Measurements from ENCODE around the gene CLP1.
"Not testable (repeated sequence)": the region's sequence is repeated elsewhere in the genome, so short reads cannot be mapped to it uniquely, and the experiment has no call there.

Gene CLP1

DNA sequence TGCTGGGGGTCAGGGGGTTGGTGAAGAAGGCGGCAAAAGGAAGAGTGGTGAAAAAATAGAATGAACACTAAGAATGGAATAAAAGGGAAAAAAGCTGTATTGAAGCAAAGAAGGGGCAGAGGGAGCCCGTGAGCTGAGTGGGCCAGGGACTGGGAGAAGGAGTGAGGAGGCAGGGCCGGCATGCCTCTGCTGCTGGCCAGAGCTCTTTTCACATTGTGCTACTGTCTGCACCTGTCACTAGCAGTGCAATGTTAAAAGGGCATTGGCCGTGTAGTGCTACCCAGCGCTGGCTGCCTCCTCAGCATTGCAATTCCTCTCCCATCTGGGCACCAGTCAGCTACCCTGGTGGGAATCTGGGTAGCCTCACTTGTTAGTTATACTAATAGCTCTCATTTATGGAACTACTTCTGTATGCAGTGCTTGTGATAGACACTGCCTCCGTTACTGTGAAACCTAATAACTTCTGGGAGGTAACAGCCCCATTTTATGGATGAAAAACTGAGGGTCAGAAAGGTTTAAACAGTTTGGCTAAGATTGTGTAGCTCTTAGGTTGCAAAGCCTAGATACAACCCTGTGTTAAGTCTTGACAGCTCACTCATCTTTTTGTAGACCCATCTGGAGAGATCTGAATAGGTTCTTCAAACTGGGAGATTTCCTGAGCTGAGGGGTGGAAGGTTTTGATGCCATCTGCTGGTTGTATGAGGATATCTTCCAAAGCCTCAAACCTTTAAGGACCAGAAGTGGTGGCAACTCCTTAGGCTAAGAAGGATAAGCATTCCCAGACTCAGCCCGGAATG, 16.4 kb upstream of the CLP1 start:
- DNase-seq = peak; percentile 21

DNA sequence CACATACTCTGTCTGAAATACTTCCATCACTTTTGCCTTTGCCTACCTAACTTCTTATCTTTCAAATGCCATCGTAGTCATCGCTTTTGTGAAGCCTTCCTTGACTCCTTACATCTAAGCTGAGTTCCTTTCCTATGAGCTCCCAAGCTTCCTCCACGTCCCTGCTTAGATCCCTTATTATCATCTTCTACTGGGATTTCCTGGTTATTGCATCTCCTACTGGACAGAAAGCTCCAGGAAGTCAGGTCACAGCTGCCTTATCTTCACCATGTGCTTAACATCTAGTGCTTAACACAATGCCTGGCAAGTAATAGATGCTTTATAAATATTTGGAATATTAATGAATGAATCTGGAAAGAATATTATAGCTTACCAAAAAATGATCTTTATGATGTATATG, 13.8 kb upstream of the CLP1 start:
- no peak for DNase-seq

DNA sequence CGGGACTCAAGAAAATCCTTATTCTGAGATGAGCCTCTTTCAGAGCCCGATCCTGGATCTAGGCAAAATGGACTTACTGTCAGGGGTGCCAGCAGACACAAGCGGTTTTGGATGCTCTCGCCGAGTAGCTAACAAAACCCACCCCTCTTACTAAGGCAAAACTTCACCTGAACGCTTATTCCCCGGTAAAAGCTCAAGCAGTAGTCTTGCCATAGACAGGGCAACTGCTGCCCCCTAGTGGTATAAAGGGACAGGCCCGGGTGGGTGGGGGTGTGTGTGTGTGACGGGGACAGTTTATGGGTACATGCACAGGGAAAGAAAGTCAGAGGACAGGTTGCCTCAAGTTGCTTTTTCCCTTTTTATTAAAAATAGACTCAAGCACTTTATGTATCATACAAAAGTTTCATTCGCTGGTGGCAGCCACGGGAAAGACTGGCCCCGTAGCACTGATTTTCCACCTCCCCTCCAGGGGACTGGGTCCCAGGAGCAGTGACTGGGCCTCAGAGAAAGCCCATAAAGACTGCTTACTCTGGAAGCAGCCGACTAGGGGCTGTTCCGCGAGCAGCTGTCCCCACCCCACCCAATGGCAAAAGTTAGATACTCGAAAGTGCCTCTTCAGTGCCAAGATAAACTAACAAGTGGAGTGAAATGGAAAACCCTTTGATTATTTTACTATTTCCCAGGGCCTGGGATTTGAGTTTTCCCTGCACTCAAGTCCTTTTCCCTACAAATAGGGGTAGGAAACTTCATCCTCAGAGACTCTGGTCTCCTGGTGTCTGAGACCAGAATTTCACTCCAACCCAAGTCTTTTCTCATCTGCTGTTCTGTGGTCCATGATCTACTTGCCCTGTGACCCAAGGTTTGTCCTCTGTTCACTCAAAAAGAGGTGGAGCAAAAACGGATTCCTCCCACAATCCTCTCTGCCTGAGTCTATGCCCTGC, 12.5 kb upstream of the CLP1 start:
- peak; percentile 36 for DNase-seq

DNA sequence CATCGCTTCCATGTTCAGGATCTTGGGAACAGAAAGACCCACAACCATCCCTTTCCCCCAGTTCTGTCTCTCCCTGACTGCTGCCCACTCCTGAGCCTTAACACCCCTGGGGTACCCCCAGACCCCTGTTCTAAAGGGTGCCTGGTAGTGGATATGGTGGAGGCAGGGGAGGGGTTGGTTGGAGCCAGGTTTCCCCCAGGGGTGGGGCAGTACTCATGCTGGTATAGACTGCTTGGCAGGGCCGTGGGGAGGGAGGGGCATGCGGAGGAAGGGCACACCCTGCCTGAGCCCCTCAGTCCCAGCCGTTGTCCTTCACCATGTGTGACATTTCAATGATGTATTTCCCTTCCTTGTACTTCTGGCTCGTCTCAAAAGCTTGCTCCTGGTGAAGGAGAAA, 11.9 kb upstream of the CLP1 start:
- DNase-seq = no peak

DNA sequence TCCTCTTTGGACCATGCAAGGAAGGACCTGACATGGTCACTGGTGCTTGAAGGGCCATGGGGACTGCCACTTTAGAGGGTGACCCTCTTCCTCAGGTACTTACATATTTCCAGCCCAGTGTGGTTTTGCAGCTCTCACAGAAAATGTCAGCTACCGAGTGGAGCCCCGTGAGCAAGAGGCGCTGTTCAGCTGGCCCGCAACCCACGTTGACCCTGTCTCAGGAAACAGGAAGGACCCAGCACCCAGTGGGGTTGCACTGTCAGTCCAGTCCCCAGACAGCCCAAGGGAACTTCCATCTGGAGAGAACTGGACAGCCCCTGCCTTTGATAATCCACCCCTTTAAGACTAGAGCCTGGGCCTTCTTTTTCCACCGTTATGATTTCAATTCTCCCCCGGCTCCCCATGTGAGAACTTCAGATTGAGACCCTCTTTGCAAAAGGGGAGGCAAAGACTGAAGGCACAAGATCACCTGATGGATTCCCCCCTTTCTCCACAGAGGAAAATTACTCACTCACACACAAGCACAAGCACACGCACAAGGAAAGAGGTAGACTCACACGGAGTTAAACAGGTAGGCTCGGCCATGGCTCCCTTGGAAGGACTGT, 11.3 kb upstream of the CLP1 start:
- DNase-seq = no peak

DNA sequence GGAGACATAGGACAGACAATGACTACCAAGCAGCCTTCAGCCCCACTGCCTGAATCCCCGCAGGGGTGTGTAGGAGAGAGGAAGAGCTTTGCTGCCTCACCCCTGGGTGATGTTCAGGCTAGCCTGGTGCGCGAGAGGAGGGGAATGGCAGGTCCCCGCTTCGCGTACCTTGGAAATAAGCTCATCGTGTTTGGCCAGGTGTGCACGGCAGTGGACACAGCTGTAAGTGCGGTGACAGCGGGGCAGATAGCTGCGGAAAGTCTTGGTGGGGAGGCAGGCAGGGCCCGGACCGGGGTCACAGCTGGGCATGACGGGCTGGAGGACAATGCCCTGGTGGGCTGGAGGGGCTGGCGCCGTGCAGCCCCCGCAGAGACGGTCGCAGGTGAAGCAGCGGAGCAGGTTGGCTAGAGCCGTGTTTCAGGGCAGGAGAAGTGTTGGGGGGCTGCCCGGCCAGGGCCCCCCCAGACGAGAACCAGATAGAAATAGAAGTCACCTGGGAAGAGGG, 10.7 kb upstream of the CLP1 start:
- DNase-seq = no peak

DNA sequence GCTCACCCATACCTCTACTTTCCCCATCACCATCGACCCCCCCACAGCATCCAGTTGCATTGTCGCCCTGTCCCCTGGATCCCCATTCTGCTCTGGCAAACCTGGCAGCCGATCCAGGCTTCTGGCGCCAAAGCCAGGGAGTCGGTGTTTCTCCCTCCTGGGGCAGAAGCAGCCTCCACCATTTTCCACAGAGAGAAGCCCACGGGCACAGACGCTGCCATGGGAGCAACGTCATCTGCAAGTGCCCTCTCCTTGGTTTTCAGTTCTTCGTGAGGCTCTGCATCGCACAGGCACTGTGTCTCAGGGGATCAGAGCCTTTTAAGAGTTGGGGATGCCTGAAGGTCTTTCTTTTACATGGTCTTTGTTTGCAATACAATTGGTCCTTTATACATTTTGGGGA, 10.2 kb upstream of the CLP1 start:
- no peak for DNase-seq

DNA sequence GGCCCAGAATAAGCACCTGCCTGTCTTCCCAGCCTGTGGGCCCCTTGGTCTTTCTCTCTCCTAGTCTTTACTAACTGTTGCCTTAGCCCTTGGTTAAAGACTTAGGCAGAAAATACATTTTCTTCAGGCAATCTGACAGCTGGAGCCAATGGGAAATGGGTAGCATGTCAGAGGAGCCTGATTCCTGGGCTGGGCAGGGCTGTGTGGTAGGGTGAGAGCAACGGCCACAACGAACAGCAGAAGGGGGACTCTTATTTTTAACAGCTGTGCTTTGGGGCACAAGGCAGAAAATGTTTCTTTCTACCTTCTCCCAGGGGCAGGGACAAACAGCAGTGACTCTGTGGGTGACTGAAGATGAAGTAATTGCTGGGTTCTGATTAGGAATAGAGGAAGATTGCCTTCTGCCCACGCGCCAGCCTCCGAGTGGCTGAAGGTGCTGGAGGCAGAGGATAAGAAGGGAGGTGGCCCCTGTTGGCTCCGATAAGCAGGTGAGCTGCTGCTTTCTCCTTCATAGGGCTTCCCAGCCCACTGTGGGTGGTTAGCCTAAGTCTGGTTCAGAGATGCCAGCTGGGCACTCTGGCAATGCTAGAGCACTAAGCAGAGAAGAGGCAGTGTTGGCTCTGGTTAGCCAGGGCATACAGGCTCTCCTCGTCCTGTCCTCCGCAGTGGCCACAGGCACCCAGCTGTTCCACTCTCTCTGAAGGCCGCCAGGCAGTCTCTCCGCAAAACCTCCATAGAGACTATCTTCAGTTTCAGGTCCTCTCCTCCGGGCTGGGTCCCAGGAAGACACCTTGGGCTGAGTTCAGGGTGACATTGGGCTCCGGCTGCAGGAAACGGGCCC, 9.4 kb upstream of the CLP1 start:
- no peak for DNase-seq

DNA sequence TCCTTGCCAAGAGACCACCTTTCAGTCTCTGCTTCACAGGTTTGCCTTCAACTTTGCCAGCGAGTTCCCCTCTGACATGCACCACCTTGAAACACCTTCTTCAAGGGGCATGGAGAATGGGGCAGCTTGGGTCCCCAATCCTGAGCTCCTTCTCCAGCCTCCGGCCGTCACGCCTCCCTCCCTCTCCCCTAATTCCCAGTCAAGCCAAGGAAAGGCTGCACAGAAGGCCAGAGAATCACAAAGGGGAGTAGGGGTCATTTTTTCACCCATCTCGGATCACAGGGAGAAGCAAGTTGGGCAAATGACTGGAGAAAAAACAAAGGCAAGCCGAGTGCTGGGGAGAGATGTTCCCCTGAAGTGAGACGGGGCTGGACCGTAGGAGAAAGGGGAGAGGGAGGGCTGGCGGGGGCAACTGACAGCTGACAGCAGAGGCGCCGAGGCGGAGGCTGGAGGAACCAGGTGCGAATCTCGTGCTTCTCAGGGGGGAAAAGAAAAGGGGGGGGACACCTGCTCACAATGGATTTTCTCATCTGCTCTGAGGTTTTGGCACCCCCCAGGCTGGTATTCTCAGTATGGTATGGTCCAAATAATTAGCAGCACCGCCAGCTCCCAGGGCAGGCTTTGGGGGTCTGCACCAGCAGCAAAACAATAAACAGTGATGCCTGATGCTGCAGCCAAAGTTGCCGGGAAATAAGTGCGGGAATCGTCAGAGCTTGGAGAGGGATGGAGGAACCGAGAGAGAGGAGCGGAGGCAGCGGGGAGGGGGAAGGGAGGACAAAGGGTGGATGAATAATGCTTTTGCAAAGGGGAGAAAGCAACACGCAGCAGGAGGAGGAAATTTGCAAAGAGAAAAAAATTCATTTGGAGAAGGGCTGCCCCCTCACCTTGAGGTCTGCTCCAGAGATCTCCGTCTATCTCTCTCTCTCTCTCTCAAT, 8.5 kb upstream of the CLP1 start:
- DNase-seq = no peak

DNA sequence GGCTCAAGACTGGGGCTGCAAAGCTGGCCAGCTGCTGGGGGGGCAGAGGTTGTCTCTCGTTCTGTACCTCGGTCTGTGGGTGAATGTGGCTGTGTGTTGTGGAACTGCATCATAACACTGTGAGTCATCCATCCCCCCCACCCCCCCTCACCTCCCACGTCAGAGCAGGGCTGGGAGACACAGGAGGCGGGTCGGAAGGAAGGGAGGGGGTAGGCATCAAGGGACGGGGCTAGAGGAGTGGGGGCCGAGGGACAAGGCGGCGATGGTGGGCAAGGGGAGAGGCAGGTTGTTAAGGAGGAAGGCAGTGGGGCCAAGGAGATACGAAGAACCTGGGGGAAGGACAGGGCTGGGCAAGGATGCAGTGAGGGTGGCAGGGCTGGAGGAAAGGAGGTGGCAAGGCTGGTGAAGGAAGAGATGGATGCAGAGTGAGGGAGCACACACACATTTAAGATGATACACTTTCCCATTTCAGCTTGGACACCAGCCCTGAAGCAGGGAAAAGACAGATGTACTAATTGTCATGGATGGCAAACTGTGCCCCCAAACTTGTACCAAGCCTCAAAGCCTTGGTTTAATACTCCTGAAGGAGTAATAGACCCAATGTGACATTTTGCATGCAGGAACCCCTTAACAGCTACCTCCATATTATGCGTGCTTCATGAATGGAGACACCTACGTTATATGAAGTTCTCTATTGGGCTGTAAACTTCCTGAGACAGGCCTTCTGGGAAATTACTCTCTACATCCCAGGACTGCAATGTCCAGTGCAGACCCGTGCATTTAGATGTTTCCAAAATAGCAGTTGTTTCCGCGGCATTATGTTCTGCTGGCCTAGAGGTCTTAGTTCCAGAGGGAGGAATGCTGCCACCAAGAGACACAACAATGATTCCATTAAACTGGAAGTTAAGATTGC, 7.5 kb upstream of the CLP1 start, which contains the start of gene YPEL4:
YPEL4 (minus strand) TSS at position 87 of the 913 bp plus-strand sequence. CDS start 2,805 bp downstream, outside the sequence.
- peak; percentile 48 for DNase-seq

DNA sequence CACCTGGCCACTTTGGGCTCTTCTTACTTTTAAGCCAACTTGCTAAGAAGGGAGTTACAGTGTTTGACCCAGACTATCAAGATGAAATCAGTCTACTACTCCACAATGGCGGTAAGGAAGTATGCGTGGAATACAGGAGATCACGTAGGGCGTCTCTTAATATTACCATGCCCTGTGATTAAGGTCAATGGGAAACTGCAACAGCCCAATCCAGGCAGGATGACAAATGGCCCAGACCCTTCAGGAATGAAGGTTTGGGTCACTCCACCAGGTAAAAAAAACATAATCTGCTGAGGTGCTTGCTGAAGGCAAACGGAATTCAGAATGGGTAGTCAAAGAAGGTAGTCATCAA, 6.8 kb upstream of the CLP1 start:
- DNase-seq = no peak

DNA sequence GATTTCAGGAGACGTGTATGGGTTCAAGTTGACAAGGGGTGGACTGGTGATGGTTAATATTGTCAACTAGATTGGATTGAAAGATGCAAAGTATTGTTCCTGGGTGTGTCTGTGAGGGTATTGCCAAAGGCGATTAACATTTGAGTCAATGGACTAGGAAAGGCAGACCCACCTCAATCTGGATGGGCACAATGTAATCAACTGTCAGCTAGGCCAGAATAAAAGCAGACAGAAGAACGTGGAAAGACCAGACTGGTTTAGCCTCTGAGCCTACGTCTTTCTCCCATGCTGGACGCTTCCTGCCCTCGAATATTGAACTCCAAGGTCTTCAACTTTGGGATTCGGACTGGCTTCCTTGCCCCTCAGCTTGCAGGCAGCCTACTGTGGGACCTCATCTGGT, 6.2 kb upstream of the CLP1 start:
- DNase-seq = no peak

DNA sequence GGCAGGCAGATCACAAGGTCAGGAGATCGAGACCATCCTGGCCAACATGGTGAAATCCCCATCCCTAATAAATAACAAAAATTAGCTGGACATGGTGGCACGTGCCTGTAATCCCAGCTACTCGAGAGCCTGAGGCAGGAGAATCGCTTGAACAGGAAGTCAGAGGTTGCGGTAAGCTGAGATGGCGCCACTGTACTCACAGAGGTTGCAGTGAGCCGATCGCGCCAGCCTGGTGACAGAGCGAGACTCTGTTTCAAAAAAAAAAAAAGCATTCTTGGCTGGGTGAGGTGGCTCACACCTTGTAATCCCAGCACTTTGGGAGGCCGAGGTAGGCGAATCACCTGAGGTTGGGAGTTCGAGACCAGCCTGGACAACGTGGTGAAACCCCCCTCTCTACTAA, 5.3 kb upstream of the CLP1 start:
- DNase-seq = not testable (repeated sequence)

DNA sequence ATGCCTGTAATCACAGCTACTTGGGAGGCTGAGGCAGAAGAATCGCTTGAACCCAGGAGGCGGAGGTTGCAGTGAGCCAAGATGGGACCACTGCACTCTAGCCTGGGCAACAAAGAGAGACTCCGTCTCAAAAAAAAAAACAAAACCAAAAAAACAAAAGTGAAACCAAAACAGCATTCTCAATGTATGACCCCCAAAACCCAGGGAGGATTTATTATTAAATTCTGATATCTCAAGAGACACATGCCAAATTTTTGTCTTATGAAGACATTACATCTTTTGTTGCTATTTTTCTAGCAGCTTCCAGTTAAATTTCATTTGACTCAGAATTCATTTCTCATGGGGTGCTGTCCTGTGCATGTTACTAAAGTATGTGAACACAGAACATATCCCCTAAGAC, 4.9 kb upstream of the CLP1 start:
- no peak for DNase-seq

DNA sequence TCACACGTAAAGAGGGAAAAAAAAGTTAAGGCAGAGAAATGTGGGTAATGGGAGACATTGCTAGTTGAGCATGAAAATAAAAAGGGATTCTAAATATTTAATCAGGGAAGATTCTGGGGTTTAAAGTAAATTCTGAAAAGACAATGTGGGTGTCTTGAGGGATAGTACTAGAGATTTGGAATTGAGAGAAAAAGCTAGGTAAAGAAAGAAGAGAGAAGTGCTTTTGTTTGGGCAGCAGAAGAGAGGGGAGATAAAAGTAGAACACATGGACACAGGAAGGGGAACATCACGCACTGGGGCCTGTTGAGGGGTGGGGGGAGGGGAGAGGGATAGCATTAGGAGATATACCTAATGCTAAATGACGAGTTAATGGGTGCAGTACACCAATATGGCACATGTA, 4.4 kb upstream of the CLP1 start:
- DNase-seq = no peak

DNA sequence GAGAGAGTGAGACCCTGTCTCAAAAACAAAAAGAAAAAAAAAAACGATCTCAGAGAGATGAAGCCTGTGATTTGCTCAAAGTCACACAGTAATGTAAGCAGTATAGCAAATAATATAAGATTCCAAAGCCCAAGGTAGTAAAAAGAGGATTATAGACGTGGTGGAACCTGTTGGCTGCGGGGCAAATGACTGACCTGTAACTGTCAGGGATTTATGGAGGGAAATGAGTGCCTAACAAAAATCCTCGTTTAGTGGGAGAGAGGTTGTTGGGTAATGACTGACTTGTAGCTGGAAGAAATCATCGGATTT, 723 bp upstream of the CLP1 start:
- no peak for DNase-seq

DNA sequence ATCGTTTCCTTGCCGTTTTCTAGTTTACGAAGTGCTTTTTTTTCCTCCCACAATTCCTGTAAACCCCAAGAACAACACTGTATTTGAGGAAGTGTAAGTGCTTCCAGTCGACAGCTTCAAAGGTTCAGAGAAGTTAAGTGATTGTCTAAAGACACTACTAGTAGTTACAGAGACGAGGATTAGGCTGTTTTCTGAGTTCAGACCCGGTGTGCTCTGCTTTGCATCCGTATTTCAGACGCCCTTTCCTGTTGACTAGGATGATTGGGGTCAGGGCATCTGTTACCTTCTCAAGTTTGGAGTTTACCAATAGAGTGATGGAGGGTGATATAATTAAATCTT, 430 bp downstream of the CLP1 start:
- DNase-seq = no peak

DNA sequence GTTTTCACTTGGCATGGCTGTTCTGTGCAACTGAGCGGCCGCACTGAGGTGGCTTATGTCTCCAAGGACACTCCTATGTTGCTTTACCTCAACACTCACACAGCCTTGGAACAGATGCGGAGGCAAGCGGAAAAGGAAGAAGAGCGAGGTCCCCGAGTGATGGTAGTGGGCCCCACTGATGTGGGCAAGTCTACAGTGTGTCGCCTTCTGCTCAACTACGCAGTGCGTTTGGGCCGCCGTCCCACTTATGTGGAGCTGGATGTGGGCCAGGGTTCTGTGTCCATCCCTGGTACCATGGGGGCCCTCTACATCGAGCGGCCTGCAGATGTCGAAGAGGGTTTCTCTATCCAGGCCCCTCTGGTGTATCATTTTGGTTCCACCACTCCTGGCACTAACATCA, 2.1 kb downstream of the CLP1 start:
- no peak for DNase-seq

DNA sequence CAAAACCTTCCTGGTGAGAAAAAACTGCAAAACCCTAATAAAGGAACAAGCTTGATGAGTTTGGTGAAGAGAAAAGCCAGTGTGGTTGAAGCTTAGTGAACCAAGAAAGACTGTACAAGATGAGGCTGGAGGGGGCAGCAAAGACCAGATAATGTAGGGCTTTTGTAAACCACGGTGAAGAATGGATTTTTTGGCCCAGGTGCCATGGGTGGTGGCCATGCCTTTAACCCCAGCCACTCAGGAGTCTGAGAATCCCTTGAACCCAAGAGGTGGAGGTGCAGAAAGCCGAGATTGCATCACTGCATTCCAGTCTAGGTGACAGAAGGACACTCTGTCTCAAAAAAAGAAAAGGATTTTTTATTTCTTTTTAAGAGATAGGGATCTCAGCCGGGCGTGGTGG, 5.3 kb downstream of the CLP1 start:
- DNase-seq = no peak

DNA sequence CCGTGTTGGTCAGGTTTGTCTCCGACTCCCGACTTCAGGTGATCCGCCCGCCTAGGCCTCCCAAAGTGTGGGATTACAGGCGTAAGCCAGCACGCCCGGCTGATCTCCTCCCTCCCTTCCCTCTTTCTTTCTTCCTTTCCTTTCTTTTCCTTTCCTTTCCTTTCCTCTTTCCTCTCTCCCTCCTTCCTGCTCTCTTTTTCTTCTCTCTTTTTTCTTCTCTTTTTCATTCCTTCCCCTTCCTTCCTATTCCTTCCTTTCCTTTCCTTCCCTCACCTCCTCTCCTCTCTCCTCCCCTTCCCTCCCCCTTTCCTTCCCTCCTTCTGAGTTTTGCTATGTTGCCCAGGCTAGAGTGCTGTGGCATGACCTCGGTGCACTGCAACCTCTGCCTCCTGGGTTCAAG, 6.4 kb downstream of the CLP1 start:
- no peak for DNase-seq

All from NCI-H1694 (cell line).